ENCODE results near the gene PIK3R3.

DNA sequence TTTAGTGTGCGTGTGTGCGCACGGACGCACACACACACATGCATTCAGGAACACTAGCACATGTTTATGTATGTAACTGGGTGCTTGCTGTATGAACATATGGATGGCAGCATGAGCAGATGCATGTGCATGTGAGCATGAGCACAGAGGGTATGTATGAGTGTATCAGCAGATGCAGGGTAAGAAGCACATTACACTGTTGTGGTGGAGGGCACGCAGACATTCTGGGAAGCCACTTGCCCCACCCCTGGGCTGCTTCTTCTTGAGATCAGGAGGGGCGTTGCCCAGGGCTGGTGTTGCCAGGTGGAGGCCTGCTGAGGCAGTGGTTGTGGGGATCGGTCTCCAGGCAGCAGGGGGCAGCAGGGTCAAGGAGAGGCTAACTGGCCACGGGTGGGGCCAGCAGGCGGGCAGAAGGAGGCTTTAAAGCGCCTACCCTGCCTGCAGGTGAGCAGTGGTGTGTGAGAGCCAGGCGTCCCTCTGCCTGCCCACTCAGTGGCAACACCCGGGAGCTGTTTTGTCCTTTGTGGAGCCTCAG, 47.7 kb upstream of the PIK3R3 start:
- no peak for TF ChIP-seq POLR2A (IDR thresholded peaks at IDR 0.05; ENCODE audit: low read length)
- no peak for TF ChIP-seq CTCF (IDR thresholded peaks at IDR 0.05)
- TF ChIP-seq TP53 (CRISPR knock-in tag; IDR thresholded peaks at IDR 0.05): no peak
- no peak for TF ChIP-seq JUN (IDR thresholded peaks at IDR 0.05)
- TF ChIP-seq KDM1A (IDR thresholded peaks at IDR 0.05; ENCODE audit: low read depth): no peak
- no peak for TF ChIP-seq MAZ (IDR thresholded peaks at IDR 0.05; ENCODE audit: borderline replicate concordance, low read depth, low read length)
- TF ChIP-seq CEBPB (IDR thresholded peaks at IDR 0.05): no peak
- TF ChIP-seq FOSL2 (IDR thresholded peaks at IDR 0.05): no peak
- TF ChIP-seq FOSL2 (CRISPR knock-in tag; IDR thresholded peaks at IDR 0.05): no peak
- TF ChIP-seq, protein P1, sequence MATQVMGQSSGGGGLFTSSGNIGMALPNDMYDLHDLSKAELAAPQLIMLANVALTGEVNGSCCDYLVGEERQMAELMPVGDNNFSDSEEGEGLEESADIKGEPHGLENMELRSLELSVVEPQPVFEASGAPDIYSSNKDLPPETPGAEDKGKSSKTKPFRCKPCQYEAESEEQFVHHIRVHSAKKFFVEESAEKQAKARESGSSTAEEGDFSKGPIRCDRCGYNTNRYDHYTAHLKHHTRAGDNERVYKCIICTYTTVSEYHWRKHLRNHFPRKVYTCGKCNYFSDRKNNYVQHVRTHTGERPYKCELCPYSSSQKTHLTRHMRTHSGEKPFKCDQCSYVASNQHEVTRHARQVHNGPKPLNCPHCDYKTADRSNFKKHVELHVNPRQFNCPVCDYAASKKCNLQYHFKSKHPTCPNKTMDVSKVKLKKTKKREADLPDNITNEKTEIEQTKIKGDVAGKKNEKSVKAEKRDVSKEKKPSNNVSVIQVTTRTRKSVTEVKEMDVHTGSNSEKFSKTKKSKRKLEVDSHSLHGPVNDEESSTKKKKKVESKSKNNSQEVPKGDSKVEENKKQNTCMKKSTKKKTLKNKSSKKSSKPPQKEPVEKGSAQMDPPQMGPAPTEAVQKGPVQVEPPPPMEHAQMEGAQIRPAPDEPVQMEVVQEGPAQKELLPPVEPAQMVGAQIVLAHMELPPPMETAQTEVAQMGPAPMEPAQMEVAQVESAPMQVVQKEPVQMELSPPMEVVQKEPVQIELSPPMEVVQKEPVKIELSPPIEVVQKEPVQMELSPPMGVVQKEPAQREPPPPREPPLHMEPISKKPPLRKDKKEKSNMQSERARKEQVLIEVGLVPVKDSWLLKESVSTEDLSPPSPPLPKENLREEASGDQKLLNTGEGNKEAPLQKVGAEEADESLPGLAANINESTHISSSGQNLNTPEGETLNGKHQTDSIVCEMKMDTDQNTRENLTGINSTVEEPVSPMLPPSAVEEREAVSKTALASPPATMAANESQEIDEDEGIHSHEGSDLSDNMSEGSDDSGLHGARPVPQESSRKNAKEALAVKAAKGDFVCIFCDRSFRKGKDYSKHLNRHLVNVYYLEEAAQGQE (IDR thresholded peaks at IDR 0.05): no peak

Data from A549 (cell line).